Measurements from ENCODE around the gene BASP1.

DNA sequence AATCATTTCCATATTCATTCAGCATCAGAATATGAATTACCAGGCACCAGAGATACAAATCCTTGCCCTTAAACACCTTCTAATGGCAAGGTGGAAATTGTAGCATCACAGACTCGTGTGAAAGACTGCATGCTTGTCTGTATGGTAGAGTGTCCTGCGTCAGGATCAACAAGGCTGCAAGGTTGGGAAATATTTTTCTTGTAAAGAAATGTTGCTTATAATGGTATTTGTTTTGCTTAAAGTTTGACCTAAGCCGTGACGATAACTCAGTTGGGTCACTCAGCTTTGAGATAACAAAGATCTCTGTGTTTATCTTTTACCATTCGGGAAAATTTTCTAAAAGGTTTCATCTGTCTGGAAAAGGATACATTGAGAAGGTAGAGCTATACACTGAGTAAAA is 87.6 kb downstream of the BASP1 start:
- TF ChIP-seq CTCF (IDR thresholded peaks at IDR 0.05) (no peak), EZH2 (IDR thresholded peaks at IDR 0.05) (no peak), EZH2phosphoT487 (IDR thresholded peaks at IDR 0.05) (no peak)
